ENCODE measurements around the gene CDRT4. TPM values are rescaled to one million over a fixed set of nuclear protein-coding genes. Genes with fewer than 3 reads are reported as not detected.

Gene CDRT4
- total and polyA plus RNA-seq, 2 experiments from 2014 or later, result 6.5 to 13.0 TPM

DNA sequence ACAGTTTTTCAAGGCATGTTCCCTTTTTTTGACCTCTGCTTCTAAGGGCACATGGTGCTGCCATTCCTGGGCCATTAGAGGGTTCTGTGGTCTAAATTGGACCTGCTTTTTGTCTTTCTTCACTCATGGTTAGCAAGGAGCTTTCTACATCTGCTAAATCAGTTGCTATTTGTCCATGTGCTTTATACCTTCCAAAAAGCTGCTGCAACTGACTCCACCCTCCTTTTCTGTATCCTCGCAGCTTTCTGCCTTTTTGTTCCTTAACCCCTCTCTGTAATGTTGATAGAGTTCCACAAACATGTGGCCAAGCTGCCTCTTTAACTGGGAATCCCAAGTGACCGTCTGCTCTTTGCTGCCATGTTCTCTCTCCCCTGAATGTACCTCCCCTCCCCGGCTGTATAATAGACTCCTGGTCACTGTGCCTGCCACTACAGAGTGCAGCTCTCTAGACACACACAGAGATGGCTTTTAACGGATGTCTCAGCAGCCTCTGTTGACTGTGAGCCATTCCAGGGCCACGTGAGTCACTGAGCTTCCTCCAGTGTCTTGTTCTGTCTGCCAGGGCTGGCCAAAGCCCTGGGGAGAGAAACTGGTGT is 68.6 kb downstream of the CDRT4 start (continued):
- TF ChIP-seq, protein P1, sequence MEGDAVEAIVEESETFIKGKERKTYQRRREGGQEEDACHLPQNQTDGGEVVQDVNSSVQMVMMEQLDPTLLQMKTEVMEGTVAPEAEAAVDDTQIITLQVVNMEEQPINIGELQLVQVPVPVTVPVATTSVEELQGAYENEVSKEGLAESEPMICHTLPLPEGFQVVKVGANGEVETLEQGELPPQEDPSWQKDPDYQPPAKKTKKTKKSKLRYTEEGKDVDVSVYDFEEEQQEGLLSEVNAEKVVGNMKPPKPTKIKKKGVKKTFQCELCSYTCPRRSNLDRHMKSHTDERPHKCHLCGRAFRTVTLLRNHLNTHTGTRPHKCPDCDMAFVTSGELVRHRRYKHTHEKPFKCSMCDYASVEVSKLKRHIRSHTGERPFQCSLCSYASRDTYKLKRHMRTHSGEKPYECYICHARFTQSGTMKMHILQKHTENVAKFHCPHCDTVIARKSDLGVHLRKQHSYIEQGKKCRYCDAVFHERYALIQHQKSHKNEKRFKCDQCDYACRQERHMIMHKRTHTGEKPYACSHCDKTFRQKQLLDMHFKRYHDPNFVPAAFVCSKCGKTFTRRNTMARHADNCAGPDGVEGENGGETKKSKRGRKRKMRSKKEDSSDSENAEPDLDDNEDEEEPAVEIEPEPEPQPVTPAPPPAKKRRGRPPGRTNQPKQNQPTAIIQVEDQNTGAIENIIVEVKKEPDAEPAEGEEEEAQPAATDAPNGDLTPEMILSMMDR (conservative IDR thresholded peaks at IDR 0.05; ENCODE audit: low read depth in 2 of 2), result no peak
- TF ChIP-seq ZNF331 (CRISPR knock-in tag; IDR thresholded peaks at IDR 0.05; ENCODE audit: low read depth) (no peak), NANOG (IDR thresholded peaks at IDR 0.05; ENCODE audit: borderline replicate concordance) (no peak)

DNA sequence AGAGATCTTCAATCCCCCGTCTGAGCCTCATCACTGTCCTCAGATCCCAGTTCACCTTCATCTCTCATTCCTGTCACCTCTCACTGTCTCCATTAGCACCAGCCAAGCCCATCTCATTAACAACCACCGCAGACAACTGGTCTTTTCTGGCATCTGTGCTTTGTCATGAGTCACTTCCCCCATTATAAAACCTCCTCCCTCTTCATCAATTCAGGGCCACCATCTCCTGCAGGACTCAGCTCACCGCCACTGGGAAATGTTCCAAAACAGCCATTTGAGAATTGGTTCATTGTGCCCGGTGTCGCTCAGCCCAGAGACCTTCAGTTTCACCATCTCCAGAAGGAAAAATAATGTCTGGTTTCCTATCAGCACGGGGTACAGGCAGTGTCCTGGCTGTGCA is 69.1 kb downstream of the CDRT4 start:
- Mint-ChIP-seq H3K27ac (no peak overlapping the region), H3K4me3 (no peak overlapping the region), H3K36me3 (ENCODE audit: low read depth) (no peaks in the 10 kb centered on the region), H3K27me3 (ENCODE audit: insufficient read depth, low read depth, poor library complexity) (peaks cover 6% of the 10 kb centered on the region), H3K9me3 (no peaks in the 10 kb centered on the region), H3K4me1 (no peaks in the 10 kb centered on the region)
- H3K27ac ChIP-seq (ENCODE audit: low read depth), result no peak overlapping the region
- no peak overlapping the region for H3K4me2 ChIP-seq
- no peaks in the 10 kb centered on the region for H3K36me3 ChIP-seq (ENCODE audit: insufficient read depth)
- no peaks in the 10 kb centered on the region for H3K4me1 ChIP-seq (ENCODE audit: insufficient read depth)
- DNase-seq (ENCODE audit: low spot score), result no peak
- no peak overlapping the region; the same call in 1 of the 2 replicates for H2AFZ ChIP-seq
- no peaks in the 10 kb centered on the region for H3K79me2 ChIP-seq (replicated peaks; ENCODE audit: insufficient read depth)
- no peaks in the 10 kb centered on the region for H4K20me1 ChIP-seq (replicated peaks; ENCODE audit: insufficient read depth)
- no peak for ATAC-seq
- no peaks in the 10 kb centered on the region for H3F3A ChIP-seq (replicated peaks; ENCODE audit: low read depth)
- H3K27me3 ChIP-seq (ENCODE audit: insufficient read depth), result no peaks in the 10 kb centered on the region
- no peak overlapping the region for H3K4me3 ChIP-seq
- no peaks in the 10 kb centered on the region for H3K9me2 ChIP-seq (ENCODE audit: insufficient read depth)
- TF ChIP-seq, protein P2, sequence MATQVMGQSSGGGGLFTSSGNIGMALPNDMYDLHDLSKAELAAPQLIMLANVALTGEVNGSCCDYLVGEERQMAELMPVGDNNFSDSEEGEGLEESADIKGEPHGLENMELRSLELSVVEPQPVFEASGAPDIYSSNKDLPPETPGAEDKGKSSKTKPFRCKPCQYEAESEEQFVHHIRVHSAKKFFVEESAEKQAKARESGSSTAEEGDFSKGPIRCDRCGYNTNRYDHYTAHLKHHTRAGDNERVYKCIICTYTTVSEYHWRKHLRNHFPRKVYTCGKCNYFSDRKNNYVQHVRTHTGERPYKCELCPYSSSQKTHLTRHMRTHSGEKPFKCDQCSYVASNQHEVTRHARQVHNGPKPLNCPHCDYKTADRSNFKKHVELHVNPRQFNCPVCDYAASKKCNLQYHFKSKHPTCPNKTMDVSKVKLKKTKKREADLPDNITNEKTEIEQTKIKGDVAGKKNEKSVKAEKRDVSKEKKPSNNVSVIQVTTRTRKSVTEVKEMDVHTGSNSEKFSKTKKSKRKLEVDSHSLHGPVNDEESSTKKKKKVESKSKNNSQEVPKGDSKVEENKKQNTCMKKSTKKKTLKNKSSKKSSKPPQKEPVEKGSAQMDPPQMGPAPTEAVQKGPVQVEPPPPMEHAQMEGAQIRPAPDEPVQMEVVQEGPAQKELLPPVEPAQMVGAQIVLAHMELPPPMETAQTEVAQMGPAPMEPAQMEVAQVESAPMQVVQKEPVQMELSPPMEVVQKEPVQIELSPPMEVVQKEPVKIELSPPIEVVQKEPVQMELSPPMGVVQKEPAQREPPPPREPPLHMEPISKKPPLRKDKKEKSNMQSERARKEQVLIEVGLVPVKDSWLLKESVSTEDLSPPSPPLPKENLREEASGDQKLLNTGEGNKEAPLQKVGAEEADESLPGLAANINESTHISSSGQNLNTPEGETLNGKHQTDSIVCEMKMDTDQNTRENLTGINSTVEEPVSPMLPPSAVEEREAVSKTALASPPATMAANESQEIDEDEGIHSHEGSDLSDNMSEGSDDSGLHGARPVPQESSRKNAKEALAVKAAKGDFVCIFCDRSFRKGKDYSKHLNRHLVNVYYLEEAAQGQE (IDR thresholded peaks at IDR 0.05; ENCODE audit: unreplicated experiment), result no peak
- TF ChIP-seq POLR2AphosphoS5 (IDR thresholded peaks at IDR 0.05; ENCODE audit: low read depth), result no peak
- TF ChIP-seq STAT1 (IDR thresholded peaks at IDR 0.05; ENCODE audit: unreplicated experiment), result no peak
- TF ChIP-seq ZNF331 (CRISPR knock-in tag; IDR thresholded peaks at IDR 0.05; ENCODE audit: low read depth), result no peak
- TF ChIP-seq EZH2 (IDR thresholded peaks at IDR 0.05; ENCODE audit: low read depth, unreplicated experiment), result no peak
- no peak for TF ChIP-seq ZNF114 (CRISPR knock-in tag; IDR thresholded peaks at IDR 0.05)
- TF ChIP-seq, protein P3, sequence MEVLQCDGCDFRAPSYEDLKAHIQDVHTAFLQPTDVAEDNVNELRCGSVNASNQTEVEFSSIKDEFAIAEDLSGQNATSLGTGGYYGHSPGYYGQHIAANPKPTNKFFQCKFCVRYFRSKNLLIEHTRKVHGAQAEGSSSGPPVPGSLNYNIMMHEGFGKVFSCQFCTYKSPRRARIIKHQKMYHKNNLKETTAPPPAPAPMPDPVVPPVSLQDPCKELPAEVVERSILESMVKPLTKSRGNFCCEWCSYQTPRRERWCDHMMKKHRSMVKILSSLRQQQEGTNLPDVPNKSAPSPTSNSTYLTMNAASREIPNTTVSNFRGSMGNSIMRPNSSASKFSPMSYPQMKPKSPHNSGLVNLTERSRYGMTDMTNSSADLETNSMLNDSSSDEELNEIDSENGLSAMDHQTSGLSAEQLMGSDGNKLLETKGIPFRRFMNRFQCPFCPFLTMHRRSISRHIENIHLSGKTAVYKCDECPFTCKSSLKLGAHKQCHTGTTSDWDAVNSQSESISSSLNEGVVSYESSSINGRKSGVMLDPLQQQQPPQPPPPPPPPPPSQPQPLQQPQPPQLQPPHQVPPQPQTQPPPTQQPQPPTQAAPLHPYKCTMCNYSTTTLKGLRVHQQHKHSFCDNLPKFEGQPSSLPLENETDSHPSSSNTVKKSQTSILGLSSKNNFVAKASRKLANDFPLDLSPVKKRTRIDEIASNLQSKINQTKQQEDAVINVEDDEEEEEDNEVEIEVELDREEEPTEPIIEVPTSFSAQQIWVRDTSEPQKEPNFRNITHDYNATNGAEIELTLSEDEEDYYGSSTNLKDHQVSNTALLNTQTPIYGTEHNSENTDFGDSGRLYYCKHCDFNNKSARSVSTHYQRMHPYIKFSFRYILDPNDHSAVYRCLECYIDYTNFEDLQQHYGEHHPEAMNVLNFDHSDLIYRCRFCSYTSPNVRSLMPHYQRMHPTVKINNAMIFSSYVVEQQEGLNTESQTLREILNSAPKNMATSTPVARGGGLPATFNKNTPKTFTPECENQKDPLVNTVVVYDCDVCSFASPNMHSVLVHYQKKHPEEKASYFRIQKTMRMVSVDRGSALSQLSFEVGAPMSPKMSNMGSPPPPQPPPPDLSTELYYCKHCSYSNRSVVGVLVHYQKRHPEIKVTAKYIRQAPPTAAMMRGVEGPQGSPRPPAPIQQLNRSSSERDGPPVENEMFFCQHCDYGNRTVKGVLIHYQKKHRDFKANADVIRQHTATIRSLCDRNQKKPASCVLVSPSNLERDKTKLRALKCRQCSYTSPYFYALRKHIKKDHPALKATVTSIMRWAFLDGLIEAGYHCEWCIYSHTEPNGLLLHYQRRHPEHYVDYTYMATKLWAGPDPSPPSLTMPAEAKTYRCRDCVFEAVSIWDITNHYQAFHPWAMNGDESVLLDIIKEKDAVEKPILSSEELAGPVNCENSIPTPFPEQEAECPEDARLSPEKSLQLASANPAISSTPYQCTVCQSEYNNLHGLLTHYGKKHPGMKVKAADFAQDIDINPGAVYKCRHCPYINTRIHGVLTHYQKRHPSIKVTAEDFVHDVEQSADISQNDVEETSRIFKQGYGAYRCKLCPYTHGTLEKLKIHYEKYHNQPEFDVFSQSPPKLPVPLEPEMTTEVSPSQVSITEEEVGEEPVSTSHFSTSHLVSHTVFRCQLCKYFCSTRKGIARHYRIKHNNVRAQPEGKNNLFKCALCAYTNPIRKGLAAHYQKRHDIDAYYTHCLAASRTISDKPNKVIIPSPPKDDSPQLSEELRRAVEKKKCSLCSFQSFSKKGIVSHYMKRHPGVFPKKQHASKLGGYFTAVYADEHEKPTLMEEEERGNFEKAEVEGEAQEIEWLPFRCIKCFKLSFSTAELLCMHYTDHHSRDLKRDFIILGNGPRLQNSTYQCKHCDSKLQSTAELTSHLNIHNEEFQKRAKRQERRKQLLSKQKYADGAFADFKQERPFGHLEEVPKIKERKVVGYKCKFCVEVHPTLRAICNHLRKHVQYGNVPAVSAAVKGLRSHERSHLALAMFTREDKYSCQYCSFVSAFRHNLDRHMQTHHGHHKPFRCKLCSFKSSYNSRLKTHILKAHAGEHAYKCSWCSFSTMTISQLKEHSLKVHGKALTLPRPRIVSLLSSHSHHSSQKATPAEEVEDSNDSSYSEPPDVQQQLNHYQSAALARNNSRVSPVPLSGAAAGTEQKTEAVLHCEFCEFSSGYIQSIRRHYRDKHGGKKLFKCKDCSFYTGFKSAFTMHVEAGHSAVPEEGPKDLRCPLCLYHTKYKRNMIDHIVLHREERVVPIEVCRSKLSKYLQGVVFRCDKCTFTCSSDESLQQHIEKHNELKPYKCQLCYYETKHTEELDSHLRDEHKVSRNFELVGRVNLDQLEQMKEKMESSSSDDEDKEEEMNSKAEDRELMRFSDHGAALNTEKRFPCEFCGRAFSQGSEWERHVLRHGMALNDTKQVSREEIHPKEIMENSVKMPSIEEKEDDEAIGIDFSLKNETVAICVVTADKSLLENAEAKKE (CRISPR knock-in tag; IDR thresholded peaks at IDR 0.05), result no peak
- TF ChIP-seq, protein P1 (conservative IDR thresholded peaks at IDR 0.05; ENCODE audit: low read depth in 2 of 2), result no peak

Data from GM23338 (cell line).